ENCODE measurements around the gene FASTKD3. TPM values are rescaled to one million over a fixed set of nuclear protein-coding genes. Genes with fewer than 3 reads are reported as not detected.

FASTKD3 gene
- total RNA-seq, 1 experiment from 2014 or later: 16.4 TPM

DNA sequence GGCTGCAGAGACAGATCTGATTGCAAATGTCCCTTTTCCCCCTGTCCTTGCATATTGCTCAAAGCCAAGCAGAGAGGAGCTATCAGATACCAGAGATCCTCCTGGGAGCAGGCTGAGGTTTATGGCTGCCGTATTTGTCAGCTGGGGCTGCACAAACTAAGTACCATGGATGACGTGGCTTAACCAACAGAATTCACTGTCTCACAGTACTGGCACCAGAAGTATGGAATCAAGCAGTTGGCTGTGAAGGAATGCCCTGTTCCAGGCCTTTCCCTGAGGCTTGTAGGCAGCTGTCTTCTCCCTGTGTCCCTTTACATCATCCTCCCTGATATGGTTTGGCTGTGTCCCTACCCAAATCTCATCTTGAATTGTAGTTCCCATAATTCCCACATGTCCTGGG is 20.5 kb downstream of the FASTKD3 start:
- no peak overlapping the region for H3K4me3 ChIP-seq (ENCODE audit: insufficient read depth, low read depth, low read length)
- no peaks in the 10 kb centered on the region for H3K36me3 ChIP-seq (replicated peaks; ENCODE audit: control insufficient read depth, insufficient read depth, low read length)
- DNase-seq: no peak
- peaks cover 21% of the 10 kb centered on the region for H3K27me3 ChIP-seq (ENCODE audit: control insufficient read depth, insufficient read depth, low read length)

GRCh38 chr5:7846327-7846726 is 22.5 kb downstream of the FASTKD3 start:
- DNase-seq: no peak
- Histone ChIP-seq H3K36me3 (replicated peaks; ENCODE audit: control insufficient read depth, insufficient read depth, low read length) (no peaks in the 10 kb centered on the region), H3K27me3 (ENCODE audit: control insufficient read depth, insufficient read depth, low read length) (peaks cover 21% of the 10 kb centered on the region), H3K4me3 (ENCODE audit: insufficient read depth, low read depth, low read length) (no peak overlapping the region)

- Histone ChIP-seq H3K36me3 (replicated peaks; ENCODE audit: control insufficient read depth, insufficient read depth, low read length) (no peaks in the 10 kb centered on the region), H3K27me3 (ENCODE audit: control insufficient read depth, insufficient read depth, low read length) (peaks cover 20% of the 10 kb centered on the region), H3K4me3 (ENCODE audit: insufficient read depth, low read depth, low read length) (no peak overlapping the region)
- DNase-seq: no peak
These were observed 23.3 kb downstream of the FASTKD3 start for GRCh38 chr5:7845557-7845956.

GRCh38 chr5:7844901-7845300 is 23.9 kb downstream of the FASTKD3 start:
- Histone ChIP-seq H3K36me3 (replicated peaks; ENCODE audit: control insufficient read depth, insufficient read depth, low read length) (no peaks in the 10 kb centered on the region), H3K4me3 (ENCODE audit: insufficient read depth, low read depth, low read length) (no peak overlapping the region), H3K27me3 (ENCODE audit: control insufficient read depth, insufficient read depth, low read length) (peaks cover 20% of the 10 kb centered on the region)
- DNase-seq: no peak

GRCh38 chr5:7842531-7842930 is 26.3 kb downstream of the FASTKD3 start:
- H3K27me3 ChIP-seq (ENCODE audit: control insufficient read depth, insufficient read depth, low read length): peaks cover 2% of the 10 kb centered on the region
- no peak for DNase-seq
- H3K4me3 ChIP-seq (ENCODE audit: insufficient read depth, low read depth, low read length): no peak overlapping the region
- no peaks in the 10 kb centered on the region for H3K36me3 ChIP-seq (replicated peaks; ENCODE audit: control insufficient read depth, insufficient read depth, low read length)

GRCh38 chr5:7837403-7837802 is 31.4 kb downstream of the FASTKD3 start:
- no peak for DNase-seq
- Histone ChIP-seq H3K36me3 (replicated peaks; ENCODE audit: control insufficient read depth, insufficient read depth, low read length) (no peaks in the 10 kb centered on the region), H3K27me3 (ENCODE audit: control insufficient read depth, insufficient read depth, low read length) (no peaks in the 10 kb centered on the region), H3K4me3 (ENCODE audit: insufficient read depth, low read depth, low read length) (no peak overlapping the region)

DNA sequence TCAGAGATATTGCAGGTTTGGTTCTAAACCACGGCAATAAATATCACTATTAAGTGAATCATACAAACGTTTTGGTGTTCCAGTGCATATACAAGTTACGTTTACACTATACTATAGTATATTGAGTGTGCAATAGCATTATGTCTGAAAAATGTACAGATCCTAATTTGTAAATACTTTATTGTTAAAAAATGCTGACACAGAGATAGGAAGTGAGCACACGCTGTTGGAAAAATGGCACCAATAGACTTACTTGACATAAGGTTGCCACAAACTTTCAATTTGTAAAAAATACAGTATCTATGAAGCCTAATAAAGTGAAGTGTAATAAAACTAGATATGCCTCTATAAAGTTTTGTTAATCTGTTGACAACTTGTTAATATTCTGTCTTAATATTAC is 33.8 kb downstream of the FASTKD3 start:
- H3K36me3 ChIP-seq (replicated peaks; ENCODE audit: control insufficient read depth, insufficient read depth, low read length): no peaks in the 10 kb centered on the region
- no peak for DNase-seq
- no peaks in the 10 kb centered on the region; the same call in 1 of the 2 replicates for H3K27me3 ChIP-seq (ENCODE audit: control insufficient read depth, insufficient read depth, low read length)
- no peak overlapping the region for H3K4me3 ChIP-seq (ENCODE audit: insufficient read depth, low read depth, low read length)

- Histone ChIP-seq H3K36me3 (replicated peaks; ENCODE audit: control insufficient read depth, insufficient read depth, low read length) (peaks cover 13% of the 10 kb centered on the region), H3K4me3 (ENCODE audit: insufficient read depth, low read depth, low read length) (no peak overlapping the region), H3K27me3 (ENCODE audit: control insufficient read depth, insufficient read depth, low read length) (no peaks in the 10 kb centered on the region; the same call in 1 of the 2 replicates)
- DNase-seq: no peak
These were observed 40.6 kb downstream of the FASTKD3 start for GRCh38 chr5:7828269-7828668.

DNA sequence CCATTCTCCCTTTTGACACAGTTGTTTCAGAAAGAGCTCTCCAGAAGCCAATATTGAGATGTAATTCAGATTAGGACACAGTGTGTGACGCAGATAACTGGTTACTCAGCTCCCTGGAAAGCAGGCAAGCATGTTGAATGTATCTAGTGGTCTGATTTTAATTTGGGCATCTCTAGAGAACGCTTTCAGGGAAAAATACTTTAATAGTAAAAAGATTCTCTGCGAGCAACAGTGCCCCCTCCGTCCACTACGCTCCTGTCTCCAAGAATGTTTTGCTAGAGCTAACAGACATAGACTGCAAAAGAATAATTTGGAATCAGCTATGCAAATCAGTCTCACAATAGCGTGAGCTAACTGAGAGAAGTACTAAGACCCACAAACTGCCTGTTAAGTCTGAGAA is 41.2 kb downstream of the FASTKD3 start:
- no peak for DNase-seq
- Histone ChIP-seq H3K4me3 (ENCODE audit: insufficient read depth, low read depth, low read length) (no peak overlapping the region), H3K27me3 (ENCODE audit: control insufficient read depth, insufficient read depth, low read length) (no peaks in the 10 kb centered on the region; the same call in 1 of the 2 replicates), H3K36me3 (replicated peaks; ENCODE audit: control insufficient read depth, insufficient read depth, low read length) (peaks cover 14% of the 10 kb centered on the region)

DNA sequence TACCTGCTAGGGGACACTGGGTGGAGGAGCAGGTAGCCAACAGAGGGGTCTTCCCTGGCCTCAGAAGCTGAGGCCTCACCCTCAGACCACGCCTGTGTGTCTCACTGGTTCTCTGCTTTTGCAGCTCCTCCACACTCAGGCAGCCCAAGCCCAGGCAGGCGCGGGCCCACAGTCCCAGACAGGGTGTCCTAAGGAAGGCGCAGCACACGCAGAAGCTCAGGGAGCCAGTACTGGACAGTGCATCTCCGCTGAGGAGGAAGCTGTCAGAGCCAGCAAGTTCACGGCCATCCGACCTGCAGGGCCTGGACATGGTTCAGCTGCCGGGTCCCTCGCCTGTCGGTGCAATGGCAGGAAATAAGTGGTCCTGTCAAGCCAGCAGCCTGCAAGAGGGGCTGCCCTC is 43.2 kb downstream of the FASTKD3 start:
- peaks cover 22% of the 10 kb centered on the region for H3K36me3 ChIP-seq (replicated peaks; ENCODE audit: control insufficient read depth, insufficient read depth, low read length)
- DNase-seq: no peak
- no peak overlapping the region for H3K4me3 ChIP-seq (ENCODE audit: insufficient read depth, low read depth, low read length)
- H3K27me3 ChIP-seq (ENCODE audit: control insufficient read depth, insufficient read depth, low read length): no peaks in the 10 kb centered on the region

GRCh38 chr5:7824995-7825394 is 43.8 kb downstream of the FASTKD3 start:
- no peak overlapping the region for H3K4me3 ChIP-seq (ENCODE audit: insufficient read depth, low read depth, low read length)
- H3K36me3 ChIP-seq (replicated peaks; ENCODE audit: control insufficient read depth, insufficient read depth, low read length): peaks cover 24% of the 10 kb centered on the region
- no peak for DNase-seq
- no peaks in the 10 kb centered on the region for H3K27me3 ChIP-seq (ENCODE audit: control insufficient read depth, insufficient read depth, low read length)

DNA sequence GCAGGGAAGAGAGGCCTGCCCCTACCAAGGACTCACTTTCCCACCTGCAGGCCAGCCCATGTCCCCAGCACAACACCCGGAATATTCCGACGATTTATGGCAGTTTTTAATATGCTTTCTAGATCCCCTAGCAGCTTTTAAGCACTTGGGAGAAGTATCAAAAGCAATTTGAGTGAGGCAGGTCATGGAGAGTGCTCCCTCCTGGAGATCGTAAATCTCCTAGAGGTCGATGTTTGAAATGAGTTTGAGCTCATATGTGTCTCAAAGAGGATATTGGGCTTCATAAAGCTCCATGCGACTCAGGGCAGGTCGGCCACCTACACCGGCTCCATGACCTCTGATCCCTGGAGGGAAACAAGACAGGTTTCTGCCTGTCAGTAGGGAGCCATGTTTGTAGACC is 45.2 kb downstream of the FASTKD3 start:
- Histone ChIP-seq H3K27me3 (ENCODE audit: control insufficient read depth, insufficient read depth, low read length) (no peaks in the 10 kb centered on the region), H3K4me3 (ENCODE audit: insufficient read depth, low read depth, low read length) (no peak overlapping the region), H3K36me3 (replicated peaks; ENCODE audit: control insufficient read depth, insufficient read depth, low read length) (peaks cover 25% of the 10 kb centered on the region)
- no peak for DNase-seq

DNA sequence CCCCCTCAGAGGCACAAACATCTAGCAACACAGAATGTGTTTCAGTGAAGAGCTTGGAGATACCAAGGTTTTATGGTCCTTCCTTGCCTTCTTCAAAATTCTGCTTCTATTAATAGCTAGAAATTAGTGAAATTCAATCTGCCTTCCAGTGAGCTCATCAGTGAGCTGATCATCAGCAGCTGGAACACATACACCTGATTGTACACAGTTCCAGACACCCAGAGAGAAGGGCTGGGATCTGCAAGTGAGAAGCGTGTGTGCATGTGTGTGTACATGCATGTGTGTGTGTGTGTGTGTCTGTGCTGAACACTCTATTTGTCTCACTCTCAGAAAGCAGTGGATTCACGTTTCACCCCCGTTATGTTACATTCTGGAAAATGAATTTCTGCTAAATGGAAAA is 46.4 kb downstream of the FASTKD3 start:
- Histone ChIP-seq H3K36me3 (replicated peaks; ENCODE audit: control insufficient read depth, insufficient read depth, low read length) (peaks cover 28% of the 10 kb centered on the region), H3K4me3 (ENCODE audit: insufficient read depth, low read depth, low read length) (no peak overlapping the region), H3K27me3 (ENCODE audit: control insufficient read depth, insufficient read depth, low read length) (no peaks in the 10 kb centered on the region)
- DNase-seq: no peak

GRCh38 chr5:7816535-7816901 is 52.3 kb downstream of the FASTKD3 start:
- peak; percentile 51 for DNase-seq
- no peaks in the 10 kb centered on the region for H3K27me3 ChIP-seq (ENCODE audit: control insufficient read depth, insufficient read depth, low read length)
- no peak overlapping the region for H3K4me3 ChIP-seq (ENCODE audit: insufficient read depth, low read depth, low read length)
- peaks cover 17% of the 10 kb centered on the region for H3K36me3 ChIP-seq (replicated peaks; ENCODE audit: control insufficient read depth, insufficient read depth, low read length)

- H3K36me3 ChIP-seq (replicated peaks; ENCODE audit: control insufficient read depth, insufficient read depth, low read length): peaks cover 15% of the 10 kb centered on the region
- peak; percentile 91 for DNase-seq
These were observed 52.8 kb downstream of the FASTKD3 start for GRCh38 chr5:7815892-7816534.

GRCh38 chr5:7814816-7815215 is 54.0 kb downstream of the FASTKD3 start:
- Histone ChIP-seq H3K27me3 (ENCODE audit: control insufficient read depth, insufficient read depth, low read length) (no peaks in the 10 kb centered on the region), H3K4me3 (ENCODE audit: insufficient read depth, low read depth, low read length) (no peak overlapping the region), H3K36me3 (replicated peaks; ENCODE audit: control insufficient read depth, insufficient read depth, low read length) (peaks cover 12% of the 10 kb centered on the region)
- DNase-seq: no peak

More at GRCh38 chr5:7815892-7816534, 52.8 kb downstream of the FASTKD3 start:
- Histone ChIP-seq H3K4me3 (ENCODE audit: insufficient read depth, low read depth, low read length) (no peak overlapping the region), H3K27me3 (ENCODE audit: control insufficient read depth, insufficient read depth, low read length) (no peaks in the 10 kb centered on the region)

Measured in H7 (cell line).